HepG2 (cell line): ENCODE measurements around the gene GCDH. TPM values are rescaled to one million over a fixed set of nuclear protein-coding genes. Genes with fewer than 3 reads are reported as not detected.
A peak's percentile ranks its signal among the peaks of the same experiment; 100 is the strongest.

ENCODE experiments used
- AGO2 ChIP-seq: fragments of 200-400 bp; formaldehyde crosslinking; optimal IDR thresholded peaks from 2 replicates; pipeline ENCODE3; 2017; ENCODE audit warnings: mild to moderate bottlenecking, low read depth, low read length, moderate library complexity
- ATF7 ChIP-seq, 2 experiments: fragments of 450-650 bp in 1 of 2; sonication (generic) in 1 of 2; formaldehyde crosslinking in 1 of 2; IDR thresholded peaks; 2 replicates each; pipeline versions ENCODE4 v1.4.0 to v1.6.1; 2016 to 2020; ENCODE audit warnings: antibody characterized with exemption in 1 of 2, mild to moderate bottlenecking in 1 of 2, missing genetic modification reagents in 1 of 2
- DR1 ChIP-seq: sonication (generic); formaldehyde crosslinking; IDR thresholded peaks from 2 replicates; pipeline ENCODE4 v1.8.0; 2021; ENCODE audit warnings: mild to moderate bottlenecking, missing genetic modification reagents, inconsistent platforms
- FOXM1 ChIP-seq: sonication (generic); formaldehyde crosslinking; IDR thresholded peaks from 2 replicates; pipeline ENCODE4 v1.5.0; 2020; ENCODE audit warnings: missing genetic modification reagents
- HDAC1 ChIP-seq: sonication (generic); formaldehyde crosslinking; IDR thresholded peaks from 2 replicates; pipeline ENCODE4 v1.5.1; 2020; ENCODE audit warnings: mild to moderate bottlenecking, missing genetic modification reagents
- HOXA5 ChIP-seq: sonication (generic); formaldehyde crosslinking; IDR thresholded peaks from 2 replicates; pipeline ENCODE4 v1.4.0; 2020; ENCODE audit warnings: missing genetic modification reagents
- NFE2L2 ChIP-seq: fragments of 150-350 bp; IDR thresholded peaks from 2 replicates; pipeline ENCODE4 v1.6.1; 2014; ENCODE audit warnings: low read length
- RXRA ChIP-seq: sonication (generic); formaldehyde crosslinking; IDR thresholded peaks from 2 replicates; pipeline ENCODE4 v1.5.1; 2020; ENCODE audit warnings: missing genetic modification reagents
- SIX4 ChIP-seq: sonication (generic); formaldehyde crosslinking; IDR thresholded peaks from 2 replicates; pipeline ENCODE4 v1.4.0; 2020; ENCODE audit warnings: missing genetic modification reagents
- SRY ChIP-seq: sonication (generic); formaldehyde crosslinking; IDR thresholded peaks from 2 replicates; pipeline ENCODE4 v1.8.0; 2022; ENCODE audit warnings: mild to moderate bottlenecking, missing genetic modification reagents
- TCF7 ChIP-seq: sonication (generic); IDR thresholded peaks from 2 replicates; pipeline ENCODE4 v1.6.1; 2016; ENCODE audit warnings: antibody characterized with exemption, low read depth
- ZUFSP ChIP-seq: sonication (generic); formaldehyde crosslinking; IDR thresholded peaks from 2 replicates; pipeline ENCODE4 v1.9.0; 2021; ENCODE audit warnings: missing genetic modification reagents, mild to moderate bottlenecking, borderline replicate concordance
- polyA plus RNA-seq, 8 experiments: library from polyadenylated mRNA; depleted of rRNA in 3 of 8; stranded (reverse) in 7 of 8; unstranded in 1 of 8; fragments of >200 nt; fragmentation: Illumina TruSeq in 4 of 8; extraction: Trizol in 4 of 8; gene quantifications; 2 replicates each; pipeline versions ENCODE4 v1.2.1 to v1.2.3, GENCODE V29; 2011 to 2016; ENCODE audit warnings: low read depth in 4 of 8, missing spikeins in 1 of 8, mixed read lengths in 1 of 8; ENCODE audit not compliant: insufficient read depth in 1 of 8
- total RNA-seq, 5 experiments: library from RNA; depleted of rRNA; stranded (reverse); fragments of >200 nt; fragmentation: Illumina TruSeq; extraction: Trizol; gene quantifications; 2 replicates each; pipeline ENCODE4 v1.2.3, GENCODE V29; 2016; ENCODE audit warnings: low read depth in 1 of 5
- TF ChIP-seq, protein P1 (sequence below): sonication (generic); formaldehyde crosslinking; IDR thresholded peaks from 2 replicates; pipeline ENCODE4 v1.8.0; 2022; ENCODE audit warnings: mild to moderate bottlenecking, missing genetic modification reagents
- TF ChIP-seq, protein P2 (sequence below): sonication (generic); formaldehyde crosslinking; IDR thresholded peaks from 2 replicates; pipeline ENCODE4 v1.9.0; 2021; ENCODE audit warnings: missing genetic modification reagents, borderline replicate concordance
- TF ChIP-seq, protein P3 (sequence below): sonication (generic); formaldehyde crosslinking; IDR thresholded peaks from 2 replicates; pipeline ENCODE4 v1.4.0; 2020; ENCODE audit warnings: missing genetic modification reagents, borderline replicate concordance

The GCDH gene
- total and polyA plus RNA-seq, 2 of the 13 experiments (the other 11 are each of a cell fraction or from before 2014, with no cell fraction given): 15.1 to 38.0 TPM

GRCh38 chr19:12933287-12934072 lies 42.5 kb downstream of the GCDH start, which contains the start of gene FARSA (continued):
- TF ChIP-seq SRY (CRISPR knock-in tag) (0 out of 2 replicates have a peak, but pooled peaks have one; percentile 49), TCF7 (no peak), AGO2 (peak; percentile 70), NFE2L2 (no peak), HOXA5 (CRISPR knock-in tag) (no peak), ATF7 (IDR thresholded peaks at IDR 0.05) (no peak), ATF7 (CRISPR knock-in tag; IDR thresholded peaks at IDR 0.05) (0 out of 2 replicates have a peak, but pooled peaks have one; percentile 45), SIX4 (no peak), ZUFSP (CRISPR knock-in tag) (no peak), HDAC1 (peak; percentile 83), DR1 (no peak), FOXM1 (no peak), RXRA (CRISPR knock-in tag) (no peak)
- TF ChIP-seq, protein P1, sequence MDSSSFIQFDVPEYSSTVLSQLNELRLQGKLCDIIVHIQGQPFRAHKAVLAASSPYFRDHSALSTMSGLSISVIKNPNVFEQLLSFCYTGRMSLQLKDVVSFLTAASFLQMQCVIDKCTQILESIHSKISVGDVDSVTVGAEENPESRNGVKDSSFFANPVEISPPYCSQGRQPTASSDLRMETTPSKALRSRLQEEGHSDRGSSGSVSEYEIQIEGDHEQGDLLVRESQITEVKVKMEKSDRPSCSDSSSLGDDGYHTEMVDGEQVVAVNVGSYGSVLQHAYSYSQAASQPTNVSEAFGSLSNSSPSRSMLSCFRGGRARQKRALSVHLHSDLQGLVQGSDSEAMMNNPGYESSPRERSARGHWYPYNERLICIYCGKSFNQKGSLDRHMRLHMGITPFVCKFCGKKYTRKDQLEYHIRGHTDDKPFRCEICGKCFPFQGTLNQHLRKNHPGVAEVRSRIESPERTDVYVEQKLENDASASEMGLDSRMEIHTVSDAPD (CRISPR knock-in tag): 0 out of 2 replicates have a peak, but pooled peaks have one; percentile 43
- TF ChIP-seq, protein P2, sequence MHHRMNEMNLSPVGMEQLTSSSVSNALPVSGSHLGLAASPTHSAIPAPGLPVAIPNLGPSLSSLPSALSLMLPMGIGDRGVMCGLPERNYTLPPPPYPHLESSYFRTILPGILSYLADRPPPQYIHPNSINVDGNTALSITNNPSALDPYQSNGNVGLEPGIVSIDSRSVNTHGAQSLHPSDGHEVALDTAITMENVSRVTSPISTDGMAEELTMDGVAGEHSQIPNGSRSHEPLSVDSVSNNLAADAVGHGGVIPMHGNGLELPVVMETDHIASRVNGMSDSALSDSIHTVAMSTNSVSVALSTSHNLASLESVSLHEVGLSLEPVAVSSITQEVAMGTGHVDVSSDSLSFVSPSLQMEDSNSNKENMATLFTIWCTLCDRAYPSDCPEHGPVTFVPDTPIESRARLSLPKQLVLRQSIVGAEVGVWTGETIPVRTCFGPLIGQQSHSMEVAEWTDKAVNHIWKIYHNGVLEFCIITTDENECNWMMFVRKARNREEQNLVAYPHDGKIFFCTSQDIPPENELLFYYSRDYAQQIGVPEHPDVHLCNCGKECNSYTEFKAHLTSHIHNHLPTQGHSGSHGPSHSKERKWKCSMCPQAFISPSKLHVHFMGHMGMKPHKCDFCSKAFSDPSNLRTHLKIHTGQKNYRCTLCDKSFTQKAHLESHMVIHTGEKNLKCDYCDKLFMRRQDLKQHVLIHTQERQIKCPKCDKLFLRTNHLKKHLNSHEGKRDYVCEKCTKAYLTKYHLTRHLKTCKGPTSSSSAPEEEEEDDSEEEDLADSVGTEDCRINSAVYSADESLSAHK: no peak
- TF ChIP-seq, protein P3, sequence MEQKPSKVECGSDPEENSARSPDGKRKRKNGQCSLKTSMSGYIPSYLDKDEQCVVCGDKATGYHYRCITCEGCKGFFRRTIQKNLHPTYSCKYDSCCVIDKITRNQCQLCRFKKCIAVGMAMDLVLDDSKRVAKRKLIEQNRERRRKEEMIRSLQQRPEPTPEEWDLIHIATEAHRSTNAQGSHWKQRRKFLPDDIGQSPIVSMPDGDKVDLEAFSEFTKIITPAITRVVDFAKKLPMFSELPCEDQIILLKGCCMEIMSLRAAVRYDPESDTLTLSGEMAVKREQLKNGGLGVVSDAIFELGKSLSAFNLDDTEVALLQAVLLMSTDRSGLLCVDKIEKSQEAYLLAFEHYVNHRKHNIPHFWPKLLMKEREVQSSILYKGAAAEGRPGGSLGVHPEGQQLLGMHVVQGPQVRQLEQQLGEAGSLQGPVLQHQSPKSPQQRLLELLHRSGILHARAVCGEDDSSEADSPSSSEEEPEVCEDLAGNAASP (CRISPR knock-in tag): 0 out of 2 replicates have a peak, but pooled peaks have one; percentile 62
